HG03159 (cell line): Measurements from ENCODE around the gene KLHL28.

Experiments
- ATAC-seq: cut with Tn5 transposase; IDR thresholded peaks from one replicate; pipeline ENCODE4 v1.9.1; 2021; ENCODE audit warnings: mild to moderate bottlenecking, moderate library complexity; ENCODE audit not compliant: unreplicated experiment

KLHL28 gene

GRCh38 chr14:44961554-44962333 is at the start of gene KLHL28, which contains the start of gene TOGARAM1:
Gene KLHL28, minus strand, starts transcription at chr14:44961947. Its CDS starts 16,019 bp downstream, at chr14:44945928.
Gene TOGARAM1, plus strand, starts transcription at chr14:44962190. Its CDS starts 232 bp downstream, at chr14:44962422.
- ATAC-seq = peak; percentile 94

GRCh38 chr14:45003924-45004323 is 42.2 kb upstream of the KLHL28 start:
- no peak for ATAC-seq

GRCh38 chr14:44995770-44996294 is 34.1 kb upstream of the KLHL28 start:
- ATAC-seq = no peak

- no peak for ATAC-seq
Measured at GRCh38 chr14:44995196-44995595, 33.4 kb upstream of the KLHL28 start.

- no peak for ATAC-seq
Measured at GRCh38 chr14:44990533-44990932, 28.8 kb upstream of the KLHL28 start.

- ATAC-seq = no peak
Measured at GRCh38 chr14:44989497-44990440, 28.0 kb upstream of the KLHL28 start.

GRCh38 chr14:44988694-44989093 is 26.9 kb upstream of the KLHL28 start:
- ATAC-seq = no peak

GRCh38 chr14:44982594-44982993 is 20.8 kb upstream of the KLHL28 start:
- ATAC-seq = no peak

GRCh38 chr14:44981198-44981597 is 19.5 kb upstream of the KLHL28 start:
- no peak for ATAC-seq

GRCh38 chr14:44979740-44980356 is 18.1 kb upstream of the KLHL28 start:
- ATAC-seq = no peak

GRCh38 chr14:44979273-44979672 is 17.5 kb upstream of the KLHL28 start:
- no peak for ATAC-seq

- ATAC-seq = no peak
Measured at GRCh38 chr14:44971459-44971858, 9.7 kb upstream of the KLHL28 start.

- ATAC-seq = no peak
Measured at GRCh38 chr14:44970907-44971306, 9.2 kb upstream of the KLHL28 start.

- no peak for ATAC-seq
Measured at GRCh38 chr14:44968714-44969113, 7.0 kb upstream of the KLHL28 start.

- no peak for ATAC-seq
Measured at GRCh38 chr14:44966601-44967336, 5.0 kb upstream of the KLHL28 start.

GRCh38 chr14:44963775-44964380 is 2.1 kb upstream of the KLHL28 start:
- ATAC-seq = no peak

- no peak for ATAC-seq
Measured at GRCh38 chr14:44963044-44963528, 1.3 kb upstream of the KLHL28 start.

GRCh38 chr14:44962334-44963043 is 742 bp upstream of the KLHL28 start:
- peak; percentile 30 for ATAC-seq

- ATAC-seq = peak; percentile 21
Measured at GRCh38 chr14:44961151-44961553, 595 bp downstream of the KLHL28 start.
